Retinal pigment epithelial cell (primary cell): ENCODE results near the gene ITM2C.

ENCODE experiments used
- DNase-seq: peaks from one replicate; pipeline ENCODE4 v3.0.0-alpha.2; 2010; ENCODE audit warnings: low read depth
- H3K4me3 ChIP-seq: 2 replicates; pipeline ENCODE4 v1.5.1; 2011; ENCODE audit warnings: mild to moderate bottlenecking, low read length, control low read depth, moderate library complexity
- CTCF ChIP-seq: conservative IDR thresholded peaks from 2 replicates; pipeline ENCODE4 v1.5.1; 2011; ENCODE audit warnings: low read depth, low read length, control low read depth, inconsistent platforms

The ITM2C gene, protein sequence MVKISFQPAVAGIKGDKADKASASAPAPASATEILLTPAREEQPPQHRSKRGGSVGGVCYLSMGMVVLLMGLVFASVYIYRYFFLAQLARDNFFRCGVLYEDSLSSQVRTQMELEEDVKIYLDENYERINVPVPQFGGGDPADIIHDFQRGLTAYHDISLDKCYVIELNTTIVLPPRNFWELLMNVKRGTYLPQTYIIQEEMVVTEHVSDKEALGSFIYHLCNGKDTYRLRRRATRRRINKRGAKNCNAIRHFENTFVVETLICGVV

DNA sequence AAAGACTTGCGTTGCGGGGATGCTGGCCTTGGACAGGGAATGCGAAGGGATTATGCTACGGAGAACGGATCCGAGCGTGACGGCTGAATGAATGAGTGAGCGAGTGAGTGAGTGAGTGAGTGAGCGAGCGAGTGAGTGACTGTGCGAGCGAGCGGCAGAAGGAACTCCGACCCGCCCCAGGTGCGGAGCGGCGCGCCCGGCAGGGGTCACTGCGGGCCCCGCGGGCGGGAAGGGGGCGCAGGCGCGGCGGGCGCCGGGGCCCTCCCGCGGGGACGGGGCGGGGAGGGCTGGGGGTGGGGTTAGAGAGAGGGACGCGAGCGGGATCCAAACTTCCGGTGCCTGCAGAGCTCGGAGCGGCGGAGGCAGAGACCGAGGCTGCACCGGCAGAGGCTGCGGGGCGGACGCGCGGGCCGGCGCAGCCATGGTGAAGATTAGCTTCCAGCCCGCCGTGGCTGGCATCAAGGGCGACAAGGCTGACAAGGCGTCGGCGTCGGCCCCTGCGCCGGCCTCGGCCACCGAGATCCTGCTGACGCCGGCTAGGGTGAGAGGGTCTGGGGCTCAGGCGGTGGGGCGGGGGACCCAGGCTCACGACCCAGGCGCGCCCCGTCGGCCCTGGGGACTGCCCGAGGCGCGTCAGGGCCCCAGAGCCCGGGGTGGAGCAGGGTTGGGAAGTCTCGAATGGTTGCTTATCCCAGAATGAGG is at the start of gene ITM2C:
Gene ITM2C, plus strand, starts transcription at position 338 of the 702 bp plus-strand sequence. Its CDS starts 84 bp downstream, at position 422.
- H3K4me3 ChIP-seq = peak within 1 kb of the TSS; percentile 64
- no peak for DNase-seq
- TF ChIP-seq CTCF = peak; percentile 42

GRCh38 chr2:230815088-230815487 is 49.7 kb upstream of the ITM2C start:
- no peak for TF ChIP-seq CTCF
- DNase-seq = no peak

DNA sequence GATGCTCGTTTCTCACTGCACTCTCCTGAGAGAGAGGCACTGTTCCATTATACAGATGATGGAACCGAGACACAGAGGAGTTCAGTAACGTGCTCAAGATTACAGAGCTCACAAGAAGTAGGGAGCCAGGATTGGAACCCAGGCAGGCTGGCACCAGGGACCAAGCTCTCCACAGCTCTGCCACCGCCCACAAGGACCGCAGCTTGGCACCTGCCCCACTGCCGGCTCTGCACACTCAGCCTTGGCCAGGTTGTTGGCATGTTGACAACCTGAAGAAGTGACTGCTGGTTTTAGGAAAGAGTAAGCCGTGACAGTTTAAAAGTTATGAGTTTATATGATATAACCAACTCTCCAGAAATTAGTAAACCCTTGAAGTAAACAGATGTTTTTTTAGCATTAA is 48.0 kb upstream of the ITM2C start:
- no peak overlapping the region for H3K4me3 ChIP-seq
- TF ChIP-seq CTCF = no peak
- DNase-seq = no peak

More at GRCh38 chr2:230815088-230815487, 49.7 kb upstream of the ITM2C start:
- no peak overlapping the region for H3K4me3 ChIP-seq

GRCh38 chr2:230819433-230819832 is 45.3 kb upstream of the ITM2C start:
- H3K4me3 ChIP-seq = no peak overlapping the region
- DNase-seq = no peak
- no peak for TF ChIP-seq CTCF

DNA sequence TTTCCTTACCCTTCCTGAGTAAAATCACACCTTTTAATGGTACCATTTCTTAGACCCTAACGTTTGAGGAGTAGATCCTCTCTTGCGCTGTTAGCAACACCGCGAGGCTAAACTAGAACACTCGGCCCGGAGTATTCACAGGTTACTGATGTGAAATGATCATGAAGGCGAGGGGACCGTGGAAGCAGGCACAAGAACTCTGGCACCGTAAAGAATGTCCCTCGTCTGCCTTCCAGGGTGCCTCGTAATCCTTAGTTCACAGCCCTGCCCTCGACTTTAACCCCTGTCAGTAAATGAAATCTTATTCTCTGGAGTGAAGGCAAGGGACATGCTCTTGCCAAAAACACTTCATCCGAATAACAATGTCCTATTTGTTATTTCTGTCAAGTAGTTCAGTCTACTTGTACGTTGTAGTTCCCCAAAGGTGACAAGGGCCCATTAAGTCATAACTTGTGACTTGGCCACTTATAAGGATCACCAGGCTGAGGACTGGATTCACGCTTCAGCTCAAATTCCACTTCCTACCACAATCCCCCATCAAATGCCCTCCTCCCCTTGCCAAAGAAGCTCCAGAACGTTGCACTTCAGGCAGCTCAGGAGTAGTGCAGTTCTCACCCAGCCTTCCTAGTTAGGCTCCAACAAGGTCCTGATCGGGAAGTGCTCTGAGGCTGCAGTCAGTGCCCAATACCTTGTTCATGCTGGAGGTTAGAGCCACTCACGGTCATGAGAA is 43.3 kb upstream of the ITM2C start:
- no peak for TF ChIP-seq CTCF
- peak; percentile 39 for DNase-seq
- no peak overlapping the region for H3K4me3 ChIP-seq

- TF ChIP-seq CTCF = no peak
- no peak for DNase-seq
- no peak overlapping the region for H3K4me3 ChIP-seq
These were observed 42.7 kb upstream of the ITM2C start for GRCh38 chr2:230821991-230822520.
